Endometrium (tissue), 2 donors: ENCODE measurements around the gene RHBDL1.
"Not testable (repeated sequence)": the region's sequence is repeated elsewhere in the genome, so short reads cannot be mapped to it uniquely, and the experiment has no call there.

Source experiments
- FAIRE-seq: peaks from 2 replicates; lab custom pipeline; 2012; peaks lifted over from hg19 to GRCh38; lab: Jason Lieb, UNC
- donor health status: control.
- donor health status: control.

The RHBDL1 gene

GRCh38 chr16:686459-687260 lies 11.2 kb downstream of the RHBDL1 start:
- no peak for FAIRE-seq

GRCh38 chr16:687499-687898 lies 12.0 kb downstream of the RHBDL1 start:
- no peak for FAIRE-seq

- FAIRE-seq, result no peak
Measured at GRCh38 chr16:689175-689897, 13.9 kb downstream of the RHBDL1 start.

GRCh38 chr16:691242-691641 lies 15.8 kb downstream of the RHBDL1 start:
- FAIRE-seq, result not testable (repeated sequence)

- no peak for FAIRE-seq
Measured at GRCh38 chr16:692356-693108, 17.1 kb downstream of the RHBDL1 start.

- FAIRE-seq, result no peak
Measured at GRCh38 chr16:693364-693763, 17.9 kb downstream of the RHBDL1 start.

GRCh38 chr16:693766-694165 lies 18.3 kb downstream of the RHBDL1 start:
- FAIRE-seq, result no peak

- no peak for FAIRE-seq
Measured at GRCh38 chr16:694187-694862, 18.9 kb downstream of the RHBDL1 start.

GRCh38 chr16:694863-695354 lies 19.4 kb downstream of the RHBDL1 start:
- no peak for FAIRE-seq

GRCh38 chr16:695355-696089 lies 20.1 kb downstream of the RHBDL1 start:
- FAIRE-seq, result no peak

GRCh38 chr16:698911-699671 lies 23.6 kb downstream of the RHBDL1 start:
- FAIRE-seq, result no peak

GRCh38 chr16:700684-701584 lies 25.5 kb downstream of the RHBDL1 start:
- no peak for FAIRE-seq

- FAIRE-seq, result no peak
Measured at GRCh38 chr16:702341-702740, 26.9 kb downstream of the RHBDL1 start.

- no peak for FAIRE-seq
Measured at GRCh38 chr16:703406-703805, 27.9 kb downstream of the RHBDL1 start.

- no peak for FAIRE-seq
Measured at GRCh38 chr16:704047-704446, 28.6 kb downstream of the RHBDL1 start.

- FAIRE-seq, result no peak
Measured at GRCh38 chr16:704552-705380, 29.3 kb downstream of the RHBDL1 start.

- no peak for FAIRE-seq
Measured at GRCh38 chr16:705431-706188, 30.1 kb downstream of the RHBDL1 start, which contains the start of gene FBXL16. Gene FBXL16, minus strand, starts transcription at chr16:705801. Its CDS starts 8,396 bp downstream, at chr16:697405.
